HEK293T (cell line): ENCODE measurements around the gene CAMKK1.

Source experiments
- CTCF ChIA-PET: fragments of 350-600 bp; formaldehyde crosslinking; extraction: SDS; loops from one replicate; lab custom pipeline; 2021; ENCODE audit warnings: antibody characterized with exemption, inconsistent platforms; lab: Yijun Ruan, JAX
- POLR2A ChIA-PET: fragments of 350-600 bp; formaldehyde crosslinking; extraction: SDS; loops from one replicate; lab custom pipeline; 2020; ENCODE audit warnings: antibody characterized with exemption, inconsistent platforms; lab: Yijun Ruan, JAX
- DNase-seq: peaks from one replicate; pipeline ENCODE4 v3.0.0; 2012; ENCODE audit warnings: mixed read lengths; ENCODE audit errors: extremely low spot score
- ARNT ChIP-seq: fragments of 450-650 bp; IDR thresholded peaks from 2 replicates; pipeline ENCODE4 v1.6.1; 2017; ENCODE audit warnings: mild to moderate bottlenecking
- BHLHE40 ChIP-seq: fragments of 450-650 bp; IDR thresholded peaks from 2 replicates; pipeline ENCODE4 v1.6.1; 2016; ENCODE audit warnings: mild to moderate bottlenecking, moderate library complexity, borderline replicate concordance
- CTBP1 ChIP-seq: fragments of 450-650 bp; IDR thresholded peaks from 2 replicates; pipeline ENCODE4 v1.6.1; 2016; ENCODE audit warnings: borderline replicate concordance
- ELF4 ChIP-seq: fragments of 450-650 bp; IDR thresholded peaks from 2 replicates; pipeline ENCODE4 v1.6.1; 2017; ENCODE audit warnings: antibody characterized with exemption
- FOXA1 ChIP-seq: fragments of 450-650 bp; IDR thresholded peaks from 2 replicates; pipeline ENCODE4 v1.6.1; 2016; ENCODE audit warnings: mild to moderate bottlenecking
- FOXK2 ChIP-seq: fragments of 450-650 bp; IDR thresholded peaks from 2 replicates; pipeline ENCODE4 v1.6.1; 2016; ENCODE audit warnings: mild to moderate bottlenecking
- FOXM1 ChIP-seq: fragments of 450-650 bp; IDR thresholded peaks from 2 replicates; pipeline ENCODE4 v1.6.1; 2017; ENCODE audit warnings: mild to moderate bottlenecking, borderline replicate concordance
- HDGF ChIP-seq: fragments of 450-650 bp; IDR thresholded peaks from 2 replicates; pipeline ENCODE4 v1.6.1; 2017; ENCODE audit warnings: antibody characterized with exemption, borderline replicate concordance
- L3MBTL2 ChIP-seq: fragments of 450-650 bp; conservative IDR thresholded peaks from 2 replicates; pipeline ENCODE4 v1.6.1; 2016; ENCODE audit warnings: mild to moderate bottlenecking
- LEF1 ChIP-seq: fragments of 450-650 bp; IDR thresholded peaks from 2 replicates; pipeline ENCODE4 v1.6.1; 2017; ENCODE audit warnings: mild to moderate bottlenecking, borderline replicate concordance
- NFRKB ChIP-seq: fragments of 450-650 bp; IDR thresholded peaks from 2 replicates; pipeline ENCODE4 v1.6.1; 2016; ENCODE audit warnings: mild to moderate bottlenecking, moderate library complexity
- PKNOX1 ChIP-seq: fragments of 450-650 bp; IDR thresholded peaks from 2 replicates; pipeline ENCODE4 v1.6.1; 2016
- SP1 ChIP-seq: fragments of 450-650 bp; IDR thresholded peaks from 2 replicates; pipeline ENCODE4 v1.6.1; 2017
- SUZ12 ChIP-seq: fragments of 450-650 bp; IDR thresholded peaks from 2 replicates; pipeline ENCODE4 v1.6.1; 2016; ENCODE audit warnings: mild to moderate bottlenecking
- TARDBP ChIP-seq: fragments of 450-650 bp; IDR thresholded peaks from 2 replicates; pipeline ENCODE4 v1.6.1; 2016
- ZNF384 ChIP-seq: fragments of 450-650 bp; IDR thresholded peaks from 2 replicates; pipeline ENCODE4 v1.6.1; 2016

The CAMKK1 gene

GRCh38 chr17:3827124-3827773 is 65.6 kb downstream of the CAMKK1 start:
- peak; percentile 59 for DNase-seq
- TF ChIP-seq SP1 (no peak), FOXA1 (no peak), FOXM1 (no peak), CTBP1 (no peak), L3MBTL2 (no peak), PKNOX1 (no peak), ZNF384 (no peak), BHLHE40 (no peak), ELF4 (no peak)
- ChIA-PET CTCF (interaction anchor here (0.7 to 4.0 kb wide), 3 partner anchors 11 to 89 kb away, joined by 4 to 30 read pairs (median 5); partner anchors contain the start of gene NCBP3), POLR2A (no interaction called here)

- TF ChIP-seq FOXA1: no peak
- TF ChIP-seq BHLHE40: no peak
- TF ChIP-seq LEF1: no peak
- TF ChIP-seq ELF4: no peak
- TF ChIP-seq CTBP1: no peak
- TF ChIP-seq L3MBTL2: no peak
- TF ChIP-seq FOXM1: no peak
- TF ChIP-seq NFRKB: no peak
- no peak for TF ChIP-seq PKNOX1
- TF ChIP-seq SP1: no peak
- no peak for TF ChIP-seq HDGF
- TF ChIP-seq SUZ12: no peak
- no peak for TF ChIP-seq ARNT
- no peak for TF ChIP-seq FOXK2
- no peak for TF ChIP-seq TARDBP
- no peak for TF ChIP-seq ZNF384
- POLR2A ChIA-PET: no interaction called here
- DNase-seq: no peak
- CTCF ChIA-PET: interaction anchor here (1.7 to 4.0 kb wide), 2 partner anchors 20 to 88 kb away, joined by 5 to 30 read pairs; partner anchors contain the start of gene NCBP3
Observed at GRCh38 chr17:3826191-3826590, 66.7 kb downstream of the CAMKK1 start.

- TF ChIP-seq SUZ12 (no peak), FOXA1 (no peak), FOXK2 (no peak), ELF4 (no peak), SP1 (no peak), FOXM1 (no peak), ARNT (no peak), LEF1 (no peak), TARDBP (no peak), L3MBTL2 (no peak), NFRKB (no peak), PKNOX1 (no peak), ZNF384 (no peak), BHLHE40 (no peak), CTBP1 (no peak), HDGF (no peak)
- ChIA-PET CTCF (no interaction called here), POLR2A (no interaction called here)
Observed at GRCh38 chr17:3821101-3821500, 71.8 kb downstream of the CAMKK1 start.

GRCh38 chr17:3818786-3819185 is 74.1 kb downstream of the CAMKK1 start:
- TF ChIP-seq ELF4: no peak
- no peak for TF ChIP-seq LEF1
- no peak for TF ChIP-seq SUZ12
- TF ChIP-seq PKNOX1: no peak
- no peak for TF ChIP-seq FOXK2
- TF ChIP-seq FOXM1: no peak
- TF ChIP-seq L3MBTL2: no peak
- no peak for TF ChIP-seq BHLHE40
- TF ChIP-seq CTBP1: no peak

More at GRCh38 chr17:3821101-3821500, 71.8 kb downstream of the CAMKK1 start:
- no peak for DNase-seq

GRCh38 chr17:3817851-3818605 is 74.8 kb downstream of the CAMKK1 start:
- no peak for TF ChIP-seq PKNOX1
- no peak for TF ChIP-seq ARNT
- ChIA-PET CTCF (interaction anchor here (0.9 kb wide), 1 partner anchor 10 kb away, joined by 3 read pairs; no protein-coding TSS in a partner anchor), POLR2A (no interaction called here)
- no peak for DNase-seq

More at GRCh38 chr17:3818786-3819185, 74.1 kb downstream of the CAMKK1 start:
- DNase-seq: no peak
- CTCF ChIA-PET: no interaction called here
- POLR2A ChIA-PET: no interaction called here
